Measurements from ENCODE around the gene CYP27B1.

Gene CYP27B1

DNA sequence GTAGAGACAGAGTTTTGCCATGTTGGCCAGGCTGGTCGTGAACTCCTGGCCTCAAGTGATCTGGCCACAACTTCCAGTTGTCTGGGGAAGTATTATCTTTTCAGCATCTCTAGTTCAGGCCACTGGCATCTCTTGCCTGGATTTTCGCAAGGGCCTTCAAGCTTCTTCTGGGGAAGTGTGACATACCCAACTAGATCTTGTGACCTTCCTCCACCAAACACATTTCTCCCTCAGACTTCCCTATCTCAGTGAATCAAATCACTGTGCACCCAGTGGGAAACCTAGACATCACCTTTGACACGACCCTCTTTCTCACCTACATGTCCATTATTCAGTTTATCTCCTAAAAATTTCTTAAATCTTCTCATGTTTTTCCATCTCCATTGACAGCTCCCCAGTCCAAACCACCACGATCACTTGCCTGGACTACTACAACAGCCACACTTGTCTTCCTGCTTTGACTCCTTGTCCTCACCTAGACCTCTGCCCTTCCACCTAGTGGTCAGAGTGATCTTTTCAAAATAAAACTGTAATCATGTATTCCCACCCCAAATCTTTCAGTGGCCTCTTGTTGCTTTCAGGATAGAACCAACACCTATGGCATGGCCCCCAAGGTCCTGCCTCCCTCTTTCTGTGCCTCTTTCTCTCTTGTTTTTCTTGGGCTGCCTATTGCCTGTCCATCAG, 8.8 kb upstream of the CYP27B1 start:
- TF ChIP-seq TEAD4 (IDR thresholded peaks at IDR 0.05) (no peak), TAF1 (IDR thresholded peaks at IDR 0.05; ENCODE audit: low read depth) (no peak), NFIC (IDR thresholded peaks at IDR 0.05) (no peak), YY1 (IDR thresholded peaks at IDR 0.05; ENCODE audit: low read depth) (no peak), EP300 (IDR thresholded peaks at IDR 0.05; ENCODE audit: borderline replicate concordance) (no peak), CREB1 (IDR thresholded peaks at IDR 0.05; ENCODE audit: low read depth) (no peak), RAD21 (IDR thresholded peaks at IDR 0.05; ENCODE audit: low read depth) (no peak), CEBPB (IDR thresholded peaks at IDR 0.05) (no peak), ZBTB7A (IDR thresholded peaks at IDR 0.05; ENCODE audit: low read depth) (no peak), TCF12 (IDR thresholded peaks at IDR 0.05; ENCODE audit: low read depth) (no peak)
- TF ChIP-seq, protein P1, sequence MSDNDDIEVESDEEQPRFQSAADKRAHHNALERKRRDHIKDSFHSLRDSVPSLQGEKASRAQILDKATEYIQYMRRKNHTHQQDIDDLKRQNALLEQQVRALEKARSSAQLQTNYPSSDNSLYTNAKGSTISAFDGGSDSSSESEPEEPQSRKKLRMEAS (IDR thresholded peaks at IDR 0.05): no peak
- TF ChIP-seq, protein P2, sequence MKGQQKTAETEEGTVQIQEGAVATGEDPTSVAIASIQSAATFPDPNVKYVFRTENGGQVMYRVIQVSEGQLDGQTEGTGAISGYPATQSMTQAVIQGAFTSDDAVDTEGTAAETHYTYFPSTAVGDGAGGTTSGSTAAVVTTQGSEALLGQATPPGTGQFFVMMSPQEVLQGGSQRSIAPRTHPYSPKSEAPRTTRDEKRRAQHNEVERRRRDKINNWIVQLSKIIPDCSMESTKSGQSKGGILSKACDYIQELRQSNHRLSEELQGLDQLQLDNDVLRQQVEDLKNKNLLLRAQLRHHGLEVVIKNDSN (IDR thresholded peaks at IDR 0.05): no peak

DNA sequence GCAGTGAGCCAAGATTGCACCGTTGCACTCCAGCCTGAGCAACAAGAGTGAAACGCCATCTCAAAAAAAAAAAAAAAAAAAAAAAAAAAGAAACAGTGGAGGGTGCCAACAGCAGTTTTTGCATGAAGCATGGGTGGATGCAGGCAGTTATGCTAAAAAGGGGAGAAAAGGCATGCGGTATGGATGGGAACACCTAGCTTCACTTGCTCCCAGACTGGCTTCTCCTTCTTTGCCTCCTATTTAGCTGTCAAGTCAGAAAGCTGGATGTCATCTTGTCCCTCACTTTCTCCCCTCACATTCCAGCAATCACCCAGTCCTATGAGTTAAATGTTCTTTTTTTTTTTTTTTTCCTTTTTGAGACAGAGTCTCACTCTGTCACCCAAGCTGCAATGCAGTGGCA, 8.2 kb upstream of the CYP27B1 start:
- no peak for TF ChIP-seq TEAD4 (IDR thresholded peaks at IDR 0.05)
- TF ChIP-seq NFIC (IDR thresholded peaks at IDR 0.05): no peak
- TF ChIP-seq CEBPB (IDR thresholded peaks at IDR 0.05): no peak
- TF ChIP-seq, protein P1 (IDR thresholded peaks at IDR 0.05): no peak
- TF ChIP-seq RAD21 (IDR thresholded peaks at IDR 0.05; ENCODE audit: low read depth): no peak
- no peak for TF ChIP-seq EGR1 (IDR thresholded peaks at IDR 0.05)
- no peak for TF ChIP-seq FOXM1 (IDR thresholded peaks at IDR 0.05; ENCODE audit: borderline replicate concordance, low read depth)
- no peak for TF ChIP-seq EP300 (IDR thresholded peaks at IDR 0.05; ENCODE audit: borderline replicate concordance)
- TF ChIP-seq TCF12 (IDR thresholded peaks at IDR 0.05; ENCODE audit: low read depth): no peak
- no peak for TF ChIP-seq YY1 (IDR thresholded peaks at IDR 0.05; ENCODE audit: low read depth)
- TF ChIP-seq CREB1 (IDR thresholded peaks at IDR 0.05; ENCODE audit: low read depth): no peak
- no peak for TF ChIP-seq TAF1 (IDR thresholded peaks at IDR 0.05; ENCODE audit: low read depth)
- TF ChIP-seq, protein P3, sequence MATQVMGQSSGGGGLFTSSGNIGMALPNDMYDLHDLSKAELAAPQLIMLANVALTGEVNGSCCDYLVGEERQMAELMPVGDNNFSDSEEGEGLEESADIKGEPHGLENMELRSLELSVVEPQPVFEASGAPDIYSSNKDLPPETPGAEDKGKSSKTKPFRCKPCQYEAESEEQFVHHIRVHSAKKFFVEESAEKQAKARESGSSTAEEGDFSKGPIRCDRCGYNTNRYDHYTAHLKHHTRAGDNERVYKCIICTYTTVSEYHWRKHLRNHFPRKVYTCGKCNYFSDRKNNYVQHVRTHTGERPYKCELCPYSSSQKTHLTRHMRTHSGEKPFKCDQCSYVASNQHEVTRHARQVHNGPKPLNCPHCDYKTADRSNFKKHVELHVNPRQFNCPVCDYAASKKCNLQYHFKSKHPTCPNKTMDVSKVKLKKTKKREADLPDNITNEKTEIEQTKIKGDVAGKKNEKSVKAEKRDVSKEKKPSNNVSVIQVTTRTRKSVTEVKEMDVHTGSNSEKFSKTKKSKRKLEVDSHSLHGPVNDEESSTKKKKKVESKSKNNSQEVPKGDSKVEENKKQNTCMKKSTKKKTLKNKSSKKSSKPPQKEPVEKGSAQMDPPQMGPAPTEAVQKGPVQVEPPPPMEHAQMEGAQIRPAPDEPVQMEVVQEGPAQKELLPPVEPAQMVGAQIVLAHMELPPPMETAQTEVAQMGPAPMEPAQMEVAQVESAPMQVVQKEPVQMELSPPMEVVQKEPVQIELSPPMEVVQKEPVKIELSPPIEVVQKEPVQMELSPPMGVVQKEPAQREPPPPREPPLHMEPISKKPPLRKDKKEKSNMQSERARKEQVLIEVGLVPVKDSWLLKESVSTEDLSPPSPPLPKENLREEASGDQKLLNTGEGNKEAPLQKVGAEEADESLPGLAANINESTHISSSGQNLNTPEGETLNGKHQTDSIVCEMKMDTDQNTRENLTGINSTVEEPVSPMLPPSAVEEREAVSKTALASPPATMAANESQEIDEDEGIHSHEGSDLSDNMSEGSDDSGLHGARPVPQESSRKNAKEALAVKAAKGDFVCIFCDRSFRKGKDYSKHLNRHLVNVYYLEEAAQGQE (IDR thresholded peaks at IDR 0.05; ENCODE audit: low read depth): no peak
- no peak for TF ChIP-seq ZBTB7A (IDR thresholded peaks at IDR 0.05; ENCODE audit: low read depth)
- TF ChIP-seq, protein P2 (IDR thresholded peaks at IDR 0.05): no peak

DNA sequence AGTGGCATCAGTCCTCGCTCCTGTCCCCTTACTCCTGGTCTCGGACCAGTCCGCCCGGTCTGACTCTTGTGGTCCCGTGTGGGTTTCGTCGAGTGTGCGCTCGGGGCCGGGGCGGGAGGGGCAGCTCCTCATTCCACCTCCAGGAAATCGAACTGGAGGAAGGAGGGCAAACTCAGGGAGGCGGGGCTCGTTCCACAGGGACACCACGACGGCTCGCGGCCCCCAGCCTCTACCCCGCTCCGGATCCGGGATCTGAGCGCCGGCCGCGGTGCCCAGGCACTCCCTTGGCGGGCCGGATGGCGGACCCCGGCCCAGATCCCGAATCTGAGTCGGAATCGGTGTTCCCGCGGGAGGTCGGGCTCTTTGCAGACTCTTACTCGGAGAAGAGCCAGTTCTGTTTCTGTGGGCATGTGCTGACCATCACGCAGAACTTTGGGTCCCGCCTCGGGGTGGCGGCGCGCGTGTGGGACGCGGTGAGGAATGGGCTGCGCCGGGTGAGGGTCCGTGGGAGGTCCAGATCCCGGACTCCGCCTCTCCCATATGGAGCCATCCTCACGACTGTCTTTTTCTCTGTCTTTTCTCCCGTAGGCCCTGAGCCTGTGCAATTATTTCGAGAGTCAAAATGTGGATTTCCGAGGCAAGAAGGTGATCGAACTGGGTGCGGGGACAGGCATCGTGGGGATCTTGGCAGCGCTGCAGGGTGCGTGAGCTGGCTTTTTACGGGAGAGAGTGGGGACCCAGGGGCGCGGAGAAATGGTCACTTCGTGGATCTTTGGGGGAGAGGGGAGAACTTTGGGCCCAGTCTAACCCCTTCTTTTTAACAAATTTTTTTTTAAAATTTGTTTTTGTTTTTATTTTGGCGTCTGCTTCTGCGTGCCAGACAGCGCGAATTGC, 5.8 kb upstream of the CYP27B1 start, which contains the start of gene EEF1AKMT3:
TSS of gene EEF1AKMT3 (plus strand) at position 186 of the 894 bp plus-strand sequence. CDS start at position 297, 111 bp downstream.
- TF ChIP-seq RAD21 (IDR thresholded peaks at IDR 0.05; ENCODE audit: low read depth) (no peak), TEAD4 (IDR thresholded peaks at IDR 0.05) (no peak), ZBTB7A (IDR thresholded peaks at IDR 0.05; ENCODE audit: low read depth) (peak; percentile 82), EP300 (IDR thresholded peaks at IDR 0.05; ENCODE audit: borderline replicate concordance) (no peak), CEBPB (IDR thresholded peaks at IDR 0.05) (no peak), FOXM1 (IDR thresholded peaks at IDR 0.05; ENCODE audit: borderline replicate concordance, low read depth) (no peak)
- TF ChIP-seq, protein P1 (IDR thresholded peaks at IDR 0.05): no peak

DNA sequence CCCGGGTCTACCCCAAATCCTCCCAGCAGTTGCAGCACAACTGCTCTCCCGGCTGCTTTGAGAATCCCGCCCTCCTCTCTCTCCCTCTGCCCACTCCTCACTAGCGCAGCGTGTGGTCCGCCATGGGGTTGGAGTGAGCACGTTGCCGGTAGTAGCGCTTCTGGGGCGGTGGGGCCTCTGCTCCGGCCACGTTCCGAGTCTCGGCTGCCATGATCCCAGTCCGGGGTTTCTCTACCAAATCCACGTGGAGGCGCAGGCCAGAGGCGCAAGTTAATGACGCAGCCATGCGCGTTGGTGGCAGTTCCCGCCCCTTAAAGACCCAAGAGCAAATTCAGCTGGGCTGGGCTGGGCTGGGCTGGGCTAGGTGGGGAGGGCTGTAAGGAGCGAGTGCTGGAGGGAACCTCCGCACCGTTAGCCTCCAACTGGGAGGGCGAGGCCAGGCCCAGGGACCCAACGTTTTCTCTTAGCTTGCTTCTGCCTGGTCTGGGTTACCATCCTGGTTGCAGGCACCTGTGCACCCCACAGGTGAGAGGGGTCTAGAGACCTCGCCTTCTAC, 5.1 kb upstream of the CYP27B1 start, which contains the start of gene METTL1:
TSS of gene METTL1 (minus strand) at position 233 of the 556 bp plus-strand sequence. CDS start at position 211, 22 bp downstream.
- TF ChIP-seq, protein P3 (IDR thresholded peaks at IDR 0.05; ENCODE audit: low read depth): 0 out of 2 replicates have a peak, but pooled peaks have one; percentile 8
- TF ChIP-seq CEBPB (IDR thresholded peaks at IDR 0.05) (no peak), NFIC (IDR thresholded peaks at IDR 0.05) (peak; percentile 27; the same call in 1 of the 2 replicates), TCF12 (IDR thresholded peaks at IDR 0.05; ENCODE audit: low read depth) (peak; percentile 83), YY1 (IDR thresholded peaks at IDR 0.05; ENCODE audit: low read depth) (peak; percentile 95), CREB1 (IDR thresholded peaks at IDR 0.05; ENCODE audit: low read depth) (peak; percentile 99), TEAD4 (IDR thresholded peaks at IDR 0.05) (peak; percentile 29), TAF1 (IDR thresholded peaks at IDR 0.05; ENCODE audit: low read depth) (peak; percentile 98), EP300 (IDR thresholded peaks at IDR 0.05; ENCODE audit: borderline replicate concordance) (no peak; the same call in 1 of the 2 replicates), RAD21 (IDR thresholded peaks at IDR 0.05; ENCODE audit: low read depth) (no peak), FOXM1 (IDR thresholded peaks at IDR 0.05; ENCODE audit: borderline replicate concordance, low read depth) (no peak), EGR1 (IDR thresholded peaks at IDR 0.05) (peak; percentile 88)
- TF ChIP-seq, protein P2 (IDR thresholded peaks at IDR 0.05): peak; percentile 87
- TF ChIP-seq, protein P1 (IDR thresholded peaks at IDR 0.05): peak; percentile 100

All from Ishikawa (cell line).